GM12873 (cell line): Measurements from ENCODE around the gene NLRC5.

ENCODE experiments used
- CTCF ChIP-seq: IDR thresholded peaks from 2 replicates; pipeline ENCODE4 v1.5.1; 2012; ENCODE audit warnings: low read depth, mild to moderate bottlenecking, moderate library complexity, low read length, control low read depth; ENCODE audit not compliant: insufficient read depth; ENCODE audit errors: missing control alignments

NLRC5 gene

GRCh38 chr16:57072616-57073275, 83.4 kb downstream of the NLRC5 start:
- no peak for TF ChIP-seq CTCF

GRCh38 chr16:57077714-57078113, 88.4 kb downstream of the NLRC5 start:
- TF ChIP-seq CTCF: no peak

- no peak for TF ChIP-seq CTCF
Measured at GRCh38 chr16:57081744-57082143, 92.4 kb downstream of the NLRC5 start.

GRCh38 chr16:57082664-57083063, 93.3 kb downstream of the NLRC5 start:
- no peak for TF ChIP-seq CTCF

- no peak for TF ChIP-seq CTCF
Measured at GRCh38 chr16:57083485-57084126, 94.2 kb downstream of the NLRC5 start.

GRCh38 chr16:57084257-57084770, 95.0 kb downstream of the NLRC5 start:
- peak; percentile 99 for TF ChIP-seq CTCF

- TF ChIP-seq CTCF: no peak
Measured at GRCh38 chr16:57084996-57085395, 95.6 kb downstream of the NLRC5 start.
